Left lung (tissue), 10 donors: ENCODE data around the gene ZBED2. TPM values are rescaled to one million over a fixed set of nuclear protein-coding genes. Genes with fewer than 3 reads are reported as not detected.

Source experiments
- ATAC-seq: fragments of 200-7000 bp; cut with Tn5 transposase; one replicate; pipeline ENCODE4 v1.9.1; 2020; ENCODE audit warnings: moderate library complexity
- DNase-seq, 4 donors: peaks; one replicate each; pipeline ENCODE4 v3.0.0-alpha.2; 2013 to 2020
- H3K27ac ChIP-seq, 2 donors: fragments of 200-600 bp; sonication (generic) in 1 of 2; one replicate each; pipeline versions ENCODE4 v1.5.0 to v1.8.0; 2020 to 2021
- H3K27me3 ChIP-seq, 2 donors: fragments of 200-600 bp; sonication (generic) in 1 of 2; one replicate each; pipeline versions ENCODE4 v1.5.0 to v1.8.0; 2020 to 2021
- H3K36me3 ChIP-seq, 2 donors: fragments of 200-600 bp; sonication (generic) in 1 of 2; one replicate each; pipeline versions ENCODE4 v1.5.0 to v1.8.0; 2020 to 2021
- H3K4me1 ChIP-seq, 2 donors: fragments of 200-600 bp; one replicate each; pipeline ENCODE4 v1.8.0; 2021
- H3K4me3 ChIP-seq, 2 donors: fragments of 200-600 bp; sonication (generic) in 1 of 2; one replicate each; pipeline versions ENCODE4 v1.5.0 to v1.8.0; 2020 to 2021; ENCODE audit warnings: mild to moderate bottlenecking in 1 of 2
- H3K9me3 ChIP-seq, 2 donors: fragments of 200-600 bp; sonication (generic) in 1 of 2; one replicate each; pipeline versions ENCODE4 v1.5.0 to v1.8.0; 2020 to 2021
- intact Hi-C, 2 donors: fragments of 100-400 bp; cut with DNase I; formaldehyde crosslinking; loops; one replicate each; pipeline versions ENCODE4 v1.11.2 to v1.14.2; 2022
- polyA plus RNA-seq, 6 donors: library from polyadenylated mRNA; unstranded; fragments of 120-200 nt; gene quantifications; one replicate each; pipeline ENCODE4 v1.2.1, GENCODE V29; 2013; ENCODE audit not compliant: insufficient read length in 6 of 6
- total RNA-seq, 2 donors: library from RNA; stranded (reverse); fragmentation: NEBNext Ultra II Directional; extraction: Animal tissue kit (Norgen Biotek cat#: 25700); gene quantifications; one replicate each; pipeline ENCODE4 v1.2.1, GENCODE V29; 2021
- TF ChIP-seq, protein P1 (sequence below), 2 donors: fragments of 200-600 bp; sonication (generic) in 1 of 2; IDR thresholded peaks; one replicate each; pipeline versions ENCODE4 v1.5.0 to v1.8.0; 2021; ENCODE audit warnings: antibody characterized with exemption in 2 of 2
- donor health status: DM: no; HTN: yes; CAD: no.
- donor health status: DM: no; HTN: no; CAD: no.

Gene ZBED2
- total and polyA plus RNA-seq, 8 donors: 0.11 to 19.2 (median 0.21) TPM

DNA sequence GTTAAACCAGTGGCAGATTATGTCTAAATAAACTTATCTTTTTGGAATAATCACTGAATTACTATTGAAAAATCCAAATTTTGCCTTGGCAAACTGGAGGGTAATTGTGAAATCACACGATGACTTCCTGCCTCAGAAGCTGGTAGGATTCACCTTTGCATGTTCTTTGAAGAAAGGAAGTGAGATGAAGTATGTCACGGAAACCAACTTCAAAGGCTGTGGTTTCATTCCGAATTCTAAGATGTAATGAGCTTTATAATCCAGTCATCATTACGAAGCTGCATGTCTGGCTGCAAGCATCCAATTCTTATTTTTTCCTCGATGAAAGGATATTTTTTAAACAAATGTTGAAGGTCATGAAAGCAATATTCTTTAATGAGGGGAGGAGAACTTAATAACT, 15.0 kb upstream of the ZBED2 start:
- H3K4me1 ChIP-seq: no peaks in the 10 kb centered on the region
- H3K27me3 ChIP-seq: no peaks in the 10 kb centered on the region
- no peak for DNase-seq
- H3K4me3 ChIP-seq: no peak overlapping the region
- ATAC-seq: no peak
- no peak overlapping the region for H3K27ac ChIP-seq
- TF ChIP-seq, protein P1, sequence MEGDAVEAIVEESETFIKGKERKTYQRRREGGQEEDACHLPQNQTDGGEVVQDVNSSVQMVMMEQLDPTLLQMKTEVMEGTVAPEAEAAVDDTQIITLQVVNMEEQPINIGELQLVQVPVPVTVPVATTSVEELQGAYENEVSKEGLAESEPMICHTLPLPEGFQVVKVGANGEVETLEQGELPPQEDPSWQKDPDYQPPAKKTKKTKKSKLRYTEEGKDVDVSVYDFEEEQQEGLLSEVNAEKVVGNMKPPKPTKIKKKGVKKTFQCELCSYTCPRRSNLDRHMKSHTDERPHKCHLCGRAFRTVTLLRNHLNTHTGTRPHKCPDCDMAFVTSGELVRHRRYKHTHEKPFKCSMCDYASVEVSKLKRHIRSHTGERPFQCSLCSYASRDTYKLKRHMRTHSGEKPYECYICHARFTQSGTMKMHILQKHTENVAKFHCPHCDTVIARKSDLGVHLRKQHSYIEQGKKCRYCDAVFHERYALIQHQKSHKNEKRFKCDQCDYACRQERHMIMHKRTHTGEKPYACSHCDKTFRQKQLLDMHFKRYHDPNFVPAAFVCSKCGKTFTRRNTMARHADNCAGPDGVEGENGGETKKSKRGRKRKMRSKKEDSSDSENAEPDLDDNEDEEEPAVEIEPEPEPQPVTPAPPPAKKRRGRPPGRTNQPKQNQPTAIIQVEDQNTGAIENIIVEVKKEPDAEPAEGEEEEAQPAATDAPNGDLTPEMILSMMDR (IDR thresholded peaks at IDR 0.05): no peak
- intact Hi-C loops: no loop called here
- H3K9me3 ChIP-seq: no peaks in the 10 kb centered on the region
- H3K36me3 ChIP-seq: no peaks in the 10 kb centered on the region

DNA sequence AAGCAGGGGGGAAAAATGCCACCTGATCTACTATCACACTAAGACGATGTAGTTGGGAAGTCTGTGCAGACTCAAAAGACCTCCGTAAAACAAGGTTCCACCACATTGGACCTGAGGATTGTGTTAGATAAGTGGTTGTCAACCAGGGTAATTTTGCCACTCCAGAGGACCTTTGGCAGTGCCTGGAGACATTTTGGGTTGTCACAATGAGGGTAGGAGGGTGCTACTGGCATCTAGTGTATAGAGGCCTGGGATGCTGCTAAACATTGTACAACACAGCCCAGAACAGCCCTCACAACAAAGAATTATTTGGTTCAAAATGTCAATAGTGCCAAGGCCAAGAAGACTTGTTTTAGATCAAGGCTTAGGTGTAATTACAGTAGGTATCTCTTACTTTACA, 14.6 kb upstream of the ZBED2 start:
- ATAC-seq (no peak), DNase-seq (no peak)
- TF ChIP-seq, protein P1 (IDR thresholded peaks at IDR 0.05): no peak
- Histone ChIP-seq H3K36me3 (no peaks in the 10 kb centered on the region), H3K4me3 (no peak overlapping the region), H3K27ac (no peak overlapping the region), H3K4me1 (no peaks in the 10 kb centered on the region), H3K27me3 (no peaks in the 10 kb centered on the region), H3K9me3 (no peaks in the 10 kb centered on the region)
- intact Hi-C loops: no loop called here

DNA sequence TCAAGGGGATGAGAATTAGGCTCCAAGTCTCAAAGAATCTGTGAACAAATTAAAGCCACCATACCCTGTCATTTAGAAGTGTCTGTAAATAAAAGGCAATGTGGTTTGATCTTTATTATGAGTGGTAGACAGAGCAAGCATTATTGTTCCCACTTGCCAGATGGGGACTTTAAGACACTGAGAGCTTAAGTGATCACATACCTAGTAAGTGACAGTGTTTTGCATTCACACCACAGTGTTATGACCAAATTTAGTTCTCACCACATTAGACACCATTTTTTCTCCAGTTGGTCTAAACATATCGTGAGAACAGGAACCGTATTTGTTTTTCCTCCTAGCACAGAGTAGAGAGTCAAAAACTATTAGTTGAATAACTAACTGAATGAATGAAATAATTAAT, 13.2 kb upstream of the ZBED2 start:
- no peaks in the 10 kb centered on the region for H3K4me1 ChIP-seq
- H3K9me3 ChIP-seq: no peaks in the 10 kb centered on the region
- DNase-seq: no peak
- no peak for ATAC-seq
- no peaks in the 10 kb centered on the region for H3K36me3 ChIP-seq
- H3K4me3 ChIP-seq: no peak overlapping the region
- intact Hi-C loops: no loop called here
- no peaks in the 10 kb centered on the region for H3K27me3 ChIP-seq
- H3K27ac ChIP-seq: no peak overlapping the region
- TF ChIP-seq, protein P1 (IDR thresholded peaks at IDR 0.05): no peak

DNA sequence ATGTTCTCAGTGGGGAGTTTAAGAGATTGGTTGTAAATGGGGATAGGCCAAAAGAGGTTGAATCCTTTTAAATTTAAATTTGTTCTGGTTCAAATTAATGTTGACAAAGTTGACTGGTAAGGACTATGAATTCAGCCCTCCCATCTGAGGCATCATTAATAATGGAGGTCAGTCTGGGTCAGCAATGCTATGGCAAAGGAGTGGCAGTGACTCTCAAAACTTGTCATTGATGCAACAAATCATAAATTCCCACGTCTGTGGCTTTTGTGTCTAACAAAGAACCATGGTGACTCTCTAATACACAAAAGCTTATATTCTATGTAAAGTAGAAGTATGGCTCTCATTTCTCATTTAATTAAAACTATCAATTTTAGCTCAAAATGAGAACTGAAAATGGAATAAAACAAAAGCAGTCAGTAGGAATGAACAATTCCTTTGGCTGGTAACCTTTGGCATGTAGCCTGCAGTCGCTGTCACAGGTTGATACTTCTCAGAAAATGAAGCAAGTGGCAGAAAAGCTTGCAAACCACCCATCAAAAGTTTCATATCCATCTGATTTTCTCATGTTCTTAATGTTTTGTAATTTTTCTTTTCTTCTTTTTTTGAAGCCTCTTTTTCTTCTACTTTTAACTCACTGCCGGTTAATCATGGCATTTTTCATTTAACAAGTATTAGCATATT, 12.2 kb upstream of the ZBED2 start:
- DNase-seq (no peak), ATAC-seq (no peak)
- intact Hi-C loops: no loop called here

DNA sequence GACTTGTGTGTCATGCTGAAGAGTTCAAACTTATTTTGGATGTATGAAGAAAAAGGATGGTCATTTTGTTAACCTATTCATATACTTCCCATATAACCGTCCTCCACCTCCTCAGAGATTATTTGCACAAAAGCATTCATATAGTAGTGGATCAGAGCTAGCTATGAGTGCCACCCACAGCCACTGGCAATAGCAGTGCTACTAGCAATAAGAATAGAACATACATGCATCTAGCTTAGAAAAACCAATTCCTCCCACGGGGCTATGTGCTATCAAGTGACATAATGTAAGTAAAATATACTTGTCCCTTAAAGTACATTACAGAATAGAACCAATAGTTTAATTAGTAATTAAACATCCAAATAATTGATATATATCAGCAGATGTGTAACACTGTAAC, 10.3 kb upstream of the ZBED2 start:
- intact Hi-C loops: no loop called here
- DNase-seq (no peak), ATAC-seq (no peak)
- no peaks in the 10 kb centered on the region for H3K27me3 ChIP-seq
- no peak overlapping the region for H3K4me3 ChIP-seq
- no peaks in the 10 kb centered on the region for H3K36me3 ChIP-seq
- H3K9me3 ChIP-seq: no peaks in the 10 kb centered on the region
- TF ChIP-seq, protein P1 (IDR thresholded peaks at IDR 0.05): no peak
- H3K4me1 ChIP-seq: no peaks in the 10 kb centered on the region
- no peak overlapping the region for H3K27ac ChIP-seq

More for the DNA sequence above, 12.2 kb upstream of the ZBED2 start:
- H3K4me3 ChIP-seq: no peak overlapping the region
- H3K36me3 ChIP-seq: no peaks in the 10 kb centered on the region
- H3K9me3 ChIP-seq: no peaks in the 10 kb centered on the region
- TF ChIP-seq, protein P1 (IDR thresholded peaks at IDR 0.05): no peak
- H3K4me1 ChIP-seq: no peaks in the 10 kb centered on the region
- no peaks in the 10 kb centered on the region for H3K27me3 ChIP-seq
- H3K27ac ChIP-seq: no peak overlapping the region
